Mesothelial cell of epicardium (in vitro differentiated cells): ENCODE measurements around the gene NCAM1. TPM values are rescaled to one million over a fixed set of nuclear protein-coding genes. Genes with fewer than 3 reads are reported as not detected.

Experiments
- DNase-seq, 2 experiments: peaks; one replicate each; pipeline ENCODE4 v3.0.0; 2021; ENCODE audit warnings: low spot score in 2 of 2; ENCODE audit not compliant: unreplicated experiment in 2 of 2
- H3K27ac Mint-ChIP-seq: 2 replicates; pipeline ENCODE4 v1.8.0; 2021; ENCODE audit warnings: mixed read lengths
- H3K27me3 Mint-ChIP-seq: 2 replicates; pipeline ENCODE4 v1.8.0; 2021; ENCODE audit warnings: low read depth, mixed read lengths
- H3K36me3 Mint-ChIP-seq: 2 replicates; pipeline ENCODE4 v1.8.0; 2021; ENCODE audit warnings: mixed read lengths
- H3K4me1 Mint-ChIP-seq: 2 replicates; pipeline ENCODE4 v1.8.0; 2021; ENCODE audit warnings: mixed read lengths
- H3K4me3 Mint-ChIP-seq: 2 replicates; pipeline ENCODE4 v1.8.0; 2021; ENCODE audit warnings: mild to moderate bottlenecking, moderate library complexity, mixed read lengths
- H3K9me3 Mint-ChIP-seq: 2 replicates; pipeline ENCODE4 v1.8.0; 2021; ENCODE audit warnings: mixed read lengths
- total RNA-seq: library from RNA; stranded (reverse); gene quantifications from 3 replicates; pipeline ENCODE4 v1.2.1, GENCODE V29; 2021
- TF ChIP-seq, protein P1 (sequence below): fragments of 200-600 bp; sonication (generic); IDR thresholded peaks from one replicate; pipeline ENCODE4 v1.5.0; 2021; ENCODE audit warnings: antibody characterized with exemption; ENCODE audit not compliant: unreplicated experiment

The NCAM1 gene
- total RNA-seq, 1 donor from 2014 or later, result 139 TPM

DNA sequence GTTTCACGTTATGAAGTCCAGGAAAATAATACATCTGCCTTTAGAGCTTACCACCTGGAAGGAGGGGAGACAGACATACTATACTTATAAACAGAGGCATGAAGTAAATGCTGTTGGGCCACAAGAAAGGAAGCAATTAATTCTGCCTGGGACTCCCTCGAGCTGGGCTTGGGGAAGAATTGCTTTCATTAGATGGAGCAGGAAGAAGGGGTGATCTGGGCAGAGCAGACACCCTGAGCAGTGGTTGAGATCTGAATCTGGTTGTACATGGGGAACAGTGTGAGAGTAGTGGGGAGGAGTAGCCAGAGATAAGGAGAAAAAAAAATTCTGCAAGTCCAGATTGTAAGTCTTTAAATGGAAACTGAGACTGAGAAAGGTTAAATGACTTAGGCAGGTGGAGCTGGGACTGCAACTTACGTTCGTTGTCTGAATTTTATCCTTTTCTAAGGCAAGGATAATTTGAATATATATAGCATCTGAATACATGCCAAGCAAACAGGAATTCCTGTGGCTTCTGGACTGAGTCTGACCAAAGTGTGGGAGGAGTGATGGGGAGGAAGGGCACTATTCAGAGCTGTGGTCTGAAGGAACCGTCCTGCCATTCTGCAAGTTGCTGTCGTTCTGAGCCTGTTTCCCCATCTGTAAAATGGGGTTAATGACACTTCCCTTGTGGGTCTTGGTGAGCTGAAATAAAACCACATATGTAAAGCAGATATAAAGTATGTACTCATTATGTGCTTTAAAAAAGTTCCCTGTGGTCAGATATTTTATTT, 7.9 kb downstream of the NCAM1 start:
- DNase-seq, result no peak
- Mint-ChIP-seq H3K4me3 (no peak overlapping the region), H3K27me3 (peaks cover 4% of the 10 kb centered on the region), H3K9me3 (no peaks in the 10 kb centered on the region), H3K4me1 (peaks cover 47% of the 10 kb centered on the region), H3K27ac (no peak overlapping the region), H3K36me3 (no peaks in the 10 kb centered on the region)
- TF ChIP-seq, protein P1, sequence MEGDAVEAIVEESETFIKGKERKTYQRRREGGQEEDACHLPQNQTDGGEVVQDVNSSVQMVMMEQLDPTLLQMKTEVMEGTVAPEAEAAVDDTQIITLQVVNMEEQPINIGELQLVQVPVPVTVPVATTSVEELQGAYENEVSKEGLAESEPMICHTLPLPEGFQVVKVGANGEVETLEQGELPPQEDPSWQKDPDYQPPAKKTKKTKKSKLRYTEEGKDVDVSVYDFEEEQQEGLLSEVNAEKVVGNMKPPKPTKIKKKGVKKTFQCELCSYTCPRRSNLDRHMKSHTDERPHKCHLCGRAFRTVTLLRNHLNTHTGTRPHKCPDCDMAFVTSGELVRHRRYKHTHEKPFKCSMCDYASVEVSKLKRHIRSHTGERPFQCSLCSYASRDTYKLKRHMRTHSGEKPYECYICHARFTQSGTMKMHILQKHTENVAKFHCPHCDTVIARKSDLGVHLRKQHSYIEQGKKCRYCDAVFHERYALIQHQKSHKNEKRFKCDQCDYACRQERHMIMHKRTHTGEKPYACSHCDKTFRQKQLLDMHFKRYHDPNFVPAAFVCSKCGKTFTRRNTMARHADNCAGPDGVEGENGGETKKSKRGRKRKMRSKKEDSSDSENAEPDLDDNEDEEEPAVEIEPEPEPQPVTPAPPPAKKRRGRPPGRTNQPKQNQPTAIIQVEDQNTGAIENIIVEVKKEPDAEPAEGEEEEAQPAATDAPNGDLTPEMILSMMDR, result no peak

DNA sequence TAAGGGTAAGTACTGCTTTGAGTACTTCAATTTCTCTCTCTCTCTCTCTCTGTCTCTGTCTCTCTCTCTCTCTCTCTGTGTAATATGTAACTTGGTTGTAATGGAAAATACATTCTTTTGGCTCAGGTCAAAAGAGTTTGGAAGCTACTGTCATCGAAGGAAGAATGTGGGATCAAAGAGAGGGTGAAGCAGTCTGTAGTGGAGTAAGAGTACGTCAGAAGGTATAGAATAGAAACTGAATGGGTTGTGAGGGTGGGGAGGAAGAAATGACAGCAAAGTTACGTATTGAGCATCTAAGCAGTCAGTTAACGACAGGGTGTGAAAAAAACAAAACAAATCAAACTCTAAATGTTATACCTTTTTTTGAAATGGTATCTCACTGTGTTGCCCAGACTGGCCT, 10.0 kb downstream of the NCAM1 start:
- H3K4me3 Mint-ChIP-seq, result no peak overlapping the region
- DNase-seq, result no peak
- no peak overlapping the region for H3K27ac Mint-ChIP-seq
- H3K36me3 Mint-ChIP-seq, result no peaks in the 10 kb centered on the region
- H3K4me1 Mint-ChIP-seq, result peaks cover 44% of the 10 kb centered on the region
- H3K27me3 Mint-ChIP-seq, result peaks cover 1% of the 10 kb centered on the region
- no peaks in the 10 kb centered on the region for H3K9me3 Mint-ChIP-seq
- TF ChIP-seq, protein P1, result no peak

DNA sequence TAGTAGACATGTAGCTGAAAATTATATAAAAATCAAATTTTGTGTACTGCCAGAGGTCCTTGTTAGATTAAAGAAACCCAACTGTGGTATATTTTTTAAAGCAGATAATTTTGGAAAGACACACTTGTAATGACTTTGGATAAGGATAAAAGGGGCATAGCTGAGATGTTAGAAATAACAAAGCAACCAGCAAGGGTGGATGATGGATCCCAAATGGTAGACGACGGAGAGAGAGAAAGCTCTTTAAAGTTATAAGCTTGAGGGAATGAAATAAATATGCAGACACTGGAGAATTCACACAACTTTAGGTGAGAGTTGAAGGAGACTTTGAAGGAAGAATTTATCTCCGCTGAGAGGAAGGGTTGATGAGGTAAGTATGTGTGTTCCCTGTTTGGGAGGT, 10.6 kb downstream of the NCAM1 start:
- peaks cover 1% of the 10 kb centered on the region for H3K27me3 Mint-ChIP-seq
- no peak overlapping the region for H3K4me3 Mint-ChIP-seq
- H3K9me3 Mint-ChIP-seq, result no peaks in the 10 kb centered on the region
- H3K27ac Mint-ChIP-seq, result no peak overlapping the region
- TF ChIP-seq, protein P1, result no peak
- H3K36me3 Mint-ChIP-seq, result no peaks in the 10 kb centered on the region
- DNase-seq, result no peak
- H3K4me1 Mint-ChIP-seq, result peaks cover 40% of the 10 kb centered on the region

DNA sequence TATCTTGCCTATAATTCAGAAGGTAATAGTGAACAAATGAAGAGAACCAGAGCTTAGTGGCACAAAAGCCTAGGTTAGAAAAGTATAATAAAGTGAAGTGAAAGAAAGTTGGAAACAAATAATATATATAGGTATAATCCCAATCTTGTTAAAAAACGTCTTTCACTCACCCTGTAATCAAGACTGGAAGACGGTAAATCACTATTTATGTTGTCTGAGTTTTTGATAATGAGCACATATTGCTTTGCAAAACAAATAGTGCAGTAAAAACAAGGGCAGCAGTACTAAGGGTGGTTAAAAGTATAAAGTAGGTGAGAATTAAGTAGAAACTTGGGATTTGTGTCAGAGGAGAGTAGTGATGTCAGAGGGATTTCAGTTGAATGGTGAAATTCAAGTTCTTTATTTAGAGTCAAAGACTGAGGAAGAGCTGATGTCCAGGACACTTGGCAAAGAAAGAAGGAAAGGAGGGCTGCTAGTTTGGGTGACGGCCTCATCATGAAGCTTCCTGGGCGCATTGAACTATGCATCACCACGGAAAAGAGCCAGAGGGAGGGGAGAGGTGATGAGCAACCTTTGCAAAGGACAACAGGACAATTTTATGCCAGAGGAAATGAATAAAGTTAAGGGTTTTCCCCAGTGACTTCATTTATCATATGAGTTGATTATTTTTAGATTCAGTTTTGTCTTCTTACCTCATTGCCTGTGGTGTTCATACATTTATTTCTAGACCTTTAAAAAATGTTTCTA, 11.4 kb downstream of the NCAM1 start:
- peaks cover 33% of the 10 kb centered on the region for H3K4me1 Mint-ChIP-seq
- H3K9me3 Mint-ChIP-seq, result no peaks in the 10 kb centered on the region
- H3K27ac Mint-ChIP-seq, result no peak overlapping the region
- no peak for DNase-seq
- peaks cover 1% of the 10 kb centered on the region for H3K27me3 Mint-ChIP-seq
- TF ChIP-seq, protein P1, result no peak
- no peak overlapping the region for H3K4me3 Mint-ChIP-seq
- no peaks in the 10 kb centered on the region for H3K36me3 Mint-ChIP-seq

DNA sequence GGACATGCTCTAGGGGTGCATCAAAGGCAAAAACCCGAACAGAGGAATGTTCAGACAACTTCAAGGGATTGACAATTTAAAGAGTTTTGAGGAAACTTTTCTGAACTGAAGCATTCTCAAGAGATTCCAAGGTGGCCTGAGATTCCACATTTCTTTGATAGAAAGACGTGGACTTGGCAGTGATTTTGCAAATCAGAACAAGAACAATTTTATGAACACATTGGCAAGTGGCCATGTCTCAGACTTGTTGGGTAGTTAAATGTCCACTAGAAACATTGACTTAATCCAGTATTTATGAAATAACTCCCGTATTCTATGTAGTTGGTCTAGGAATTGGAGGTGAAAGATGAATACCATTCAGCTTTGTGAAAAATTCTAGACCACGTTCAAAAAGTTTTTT, 13.8 kb downstream of the NCAM1 start:
- H3K9me3 Mint-ChIP-seq, result no peaks in the 10 kb centered on the region
- no peak overlapping the region for H3K27ac Mint-ChIP-seq
- peaks cover 1% of the 10 kb centered on the region for H3K27me3 Mint-ChIP-seq
- no peak for DNase-seq
- H3K4me3 Mint-ChIP-seq, result no peak overlapping the region
- TF ChIP-seq, protein P1, result no peak
- H3K36me3 Mint-ChIP-seq, result no peaks in the 10 kb centered on the region
- H3K4me1 Mint-ChIP-seq, result peaks cover 12% of the 10 kb centered on the region
